WERI-Rb-1 (cell line): ENCODE results near the gene WDFY3.

Experiments
- DNase-seq: peaks from one replicate; pipeline ENCODE4 v3.0.0-alpha.2; 2020
- H3K27ac ChIP-seq: fragments of 250-450 bp; sonication (Bioruptor Pico); 2 replicates; pipeline ENCODE4 v1.5.1; 2020; ENCODE audit warnings: mild to moderate bottlenecking, moderate library complexity
- H3K27me3 ChIP-seq: fragments of 250-450 bp; sonication (Bioruptor Pico); 2 replicates; pipeline ENCODE4 v1.5.1; 2021; ENCODE audit warnings: mild to moderate bottlenecking, low read depth, moderate library complexity; ENCODE audit not compliant: insufficient read depth, severe bottlenecking
- H3K36me3 ChIP-seq: fragments of 250-450 bp; sonication (Bioruptor Pico); 2 replicates; pipeline ENCODE4 v1.5.1; 2020; ENCODE audit warnings: mild to moderate bottlenecking, moderate library complexity
- H3K4me3 ChIP-seq: 2 replicates; pipeline ENCODE4 v1.5.1; 2011; ENCODE audit warnings: low read depth, mild to moderate bottlenecking, control low read depth, low read length
- H3K9me3 ChIP-seq: fragments of 250-450 bp; sonication (Bioruptor Pico); 2 replicates; pipeline ENCODE4 v1.5.1; 2021; ENCODE audit warnings: mild to moderate bottlenecking, moderate library complexity; ENCODE audit not compliant: severe bottlenecking
- CTCF ChIP-seq: IDR thresholded peaks from 2 replicates; pipeline ENCODE4 v1.5.1; 2011; ENCODE audit warnings: low read depth, mild to moderate bottlenecking, control low read depth, inconsistent platforms, low read length

WDFY3 gene

GRCh38 chr4:84644087-84644486 lies 322.4 kb downstream of the WDFY3 start:
- no peaks in the 10 kb centered on the region for H3K27me3 ChIP-seq
- no peak overlapping the region for H3K4me3 ChIP-seq
- no peak for TF ChIP-seq CTCF
- DNase-seq, result no peak
- no peaks in the 10 kb centered on the region for H3K36me3 ChIP-seq
- no peaks in the 10 kb centered on the region for H3K9me3 ChIP-seq
- H3K27ac ChIP-seq, result no peak overlapping the region

GRCh38 chr4:84639145-84639544 lies 327.3 kb downstream of the WDFY3 start:
- no peak for DNase-seq
- no peaks in the 10 kb centered on the region for H3K36me3 ChIP-seq
- H3K4me3 ChIP-seq, result no peak overlapping the region
- no peaks in the 10 kb centered on the region for H3K27me3 ChIP-seq
- no peaks in the 10 kb centered on the region for H3K9me3 ChIP-seq
- no peak overlapping the region for H3K27ac ChIP-seq
- no peak for TF ChIP-seq CTCF

- no peak for TF ChIP-seq CTCF
- no peak overlapping the region for H3K4me3 ChIP-seq
- DNase-seq, result no peak
These were observed 328.4 kb downstream of the WDFY3 start for GRCh38 chr4:84638092-84638491.

GRCh38 chr4:84634961-84635360 lies 331.5 kb downstream of the WDFY3 start:
- Histone ChIP-seq H3K27ac (no peak overlapping the region), H3K27me3 (no peaks in the 10 kb centered on the region)

More at GRCh38 chr4:84638092-84638491, 328.4 kb downstream of the WDFY3 start:
- no peaks in the 10 kb centered on the region for H3K27me3 ChIP-seq
- H3K27ac ChIP-seq, result no peak overlapping the region
- H3K9me3 ChIP-seq, result no peaks in the 10 kb centered on the region
- H3K36me3 ChIP-seq, result no peaks in the 10 kb centered on the region

GRCh38 chr4:84632092-84632491 lies 334.4 kb downstream of the WDFY3 start:
- Histone ChIP-seq H3K36me3 (no peaks in the 10 kb centered on the region), H3K9me3 (no peaks in the 10 kb centered on the region)
- DNase-seq, result no peak

More at GRCh38 chr4:84634961-84635360, 331.5 kb downstream of the WDFY3 start:
- Histone ChIP-seq H3K9me3 (no peaks in the 10 kb centered on the region), H3K36me3 (no peaks in the 10 kb centered on the region), H3K4me3 (no peak overlapping the region)
- TF ChIP-seq CTCF, result no peak
- no peak for DNase-seq

More at GRCh38 chr4:84632092-84632491, 334.4 kb downstream of the WDFY3 start:
- Histone ChIP-seq H3K27ac (no peak overlapping the region), H3K4me3 (no peak overlapping the region), H3K27me3 (no peaks in the 10 kb centered on the region)
- TF ChIP-seq CTCF, result no peak
